Sigmoid colon (tissue), 7 donors: ENCODE data around the gene FUS. TPM values are rescaled to one million over a fixed set of nuclear protein-coding genes. Genes with fewer than 3 reads are reported as not detected.

ENCODE experiments used
- DNase-seq: peaks from one replicate; pipeline ENCODE4 v3.0.0-alpha.2; 2019
- H3K27ac ChIP-seq, 4 donors: fragments of 200-600 bp; sonication (generic); one replicate each; pipeline ENCODE4 v1.5.1; 2016 to 2019; ENCODE audit warnings: mild to moderate bottlenecking in 1 of 4
- H3K27me3 ChIP-seq, 3 donors: fragments of 200-600 bp; sonication (generic); one replicate each; pipeline ENCODE4 v1.5.1; 2019; ENCODE audit warnings: mild to moderate bottlenecking in 1 of 3
- H3K36me3 ChIP-seq, 4 donors: fragments of 200-600 bp; sonication (generic); one replicate each; pipeline ENCODE4 v1.5.1; 2016 to 2019
- H3K4me1 ChIP-seq, 4 donors: fragments of 200-600 bp; sonication (generic); one replicate each; pipeline ENCODE4 v1.5.1; 2017 to 2019
- H3K4me3 ChIP-seq, 4 donors: fragments of 200-600 bp; sonication (generic); one replicate each; pipeline ENCODE4 v1.5.1; 2017 to 2019; ENCODE audit warnings: mild to moderate bottlenecking in 2 of 4, moderate library complexity in 1 of 4
- H3K9me3 ChIP-seq, 4 donors: fragments of 200-600 bp in 3 of 4; sonication (generic) in 3 of 4; one replicate each; pipeline versions ENCODE4 v1.5.1 to v1.6.1; 2013 to 2019
- CTCF ChIP-seq, 4 experiments: fragments of 450-650 bp in 3 of 4; fragments of 200-600 bp in 1 of 4; IDR thresholded peaks; one replicate each; pipeline ENCODE4 v1.5.1; 2016 to 2019; ENCODE audit warnings: antibody characterized with exemption in 4 of 4, mild to moderate bottlenecking in 3 of 4, moderate library complexity in 2 of 4
- EP300 ChIP-seq, 4 donors: sonication (generic); formaldehyde crosslinking; IDR thresholded peaks; one replicate each; pipeline ENCODE4 v1.6.1; 2017; ENCODE audit warnings: antibody characterized with exemption in 4 of 4
- POLR2A ChIP-seq, 2 donors: fragments of 450-650 bp; IDR thresholded peaks; one replicate each; pipeline ENCODE4 v1.6.1; 2016; ENCODE audit warnings: antibody characterized with exemption in 2 of 2, mild to moderate bottlenecking in 2 of 2, moderate library complexity in 2 of 2
- POLR2AphosphoS5 ChIP-seq, 4 donors: sonication (generic); formaldehyde crosslinking; IDR thresholded peaks; one replicate each; pipeline ENCODE4 v1.6.1; 2017; ENCODE audit warnings: antibody characterized with exemption in 4 of 4
- WGBS, 2 donors: extraction: QIAGEN DNeasy Blood & Tissue Kit; methylation state at CpG; one replicate each; pipeline ENCODE4 v1.1.7; 2013; 5-methylcytosine and 5-hydroxymethylcytosine counted together
- intact Hi-C: fragments of 100-400 bp; cut with DNase I; formaldehyde crosslinking; loops from one replicate; pipeline ENCODE4 v1.15.1; 2023
- polyA plus RNA-seq, 3 donors: library from polyadenylated mRNA; stranded (reverse); fragments of 200-250 nt; gene quantifications; one replicate each; pipeline ENCODE4 v1.2.3, GENCODE V29; 2013
- total RNA-seq, 4 donors: library from RNA; depleted of rRNA; stranded (reverse); fragments of >200 nt; gene quantifications; one replicate each; pipeline ENCODE4 v1.1.0, GENCODE V29; 2016
- donor health status: healthy with polysubstance abuse.
- donor health status: Bipolar disorder and iron deficiency.
- donor health status: healthy.

Gene FUS
- total and polyA plus RNA-seq, 7 donors = 44.1 to 262 (median 63.9) TPM

GRCh38 chr16:31206776-31207175 lies 26.8 kb downstream of the FUS start:
- H3K27me3 ChIP-seq = peaks cover 0 to 14% (median 3%) of the 10 kb centered on the region in 3 donors
- intact Hi-C loops = no loop called here
- 35 to 71% methylated on average over 6 of the region's 6 CpGs for WGBS, 2 donors

GRCh38 chr16:31213342-31213741 lies 33.4 kb downstream of the FUS start:
- Histone ChIP-seq H3K4me1 (peaks cover 0 to 29% (median 27%) of the 10 kb centered on the region in 4 donors), H3K4me3 (no peak overlapping the region), H3K9me3 (no peaks in the 10 kb centered on the region), H3K36me3 (no peaks in the 10 kb centered on the region), H3K27me3 (peaks cover 31 to 50% (median 39%) of the 10 kb centered on the region in 3 donors), H3K27ac (no peak overlapping the region)
- intact Hi-C loops = no loop called here
- 93 to 99% methylated on average over 1 of the region's 1 CpG for WGBS, 2 donors
- DNase-seq = no peak
- TF ChIP-seq EP300 (IDR thresholded peaks at IDR 0.05) (no peak), POLR2A (IDR thresholded peaks at IDR 0.05) (no peak), POLR2AphosphoS5 (IDR thresholded peaks at IDR 0.05) (no peak), CTCF (IDR thresholded peaks at IDR 0.05) (no peak)

More at GRCh38 chr16:31206776-31207175, 26.8 kb downstream of the FUS start:
- no peak overlapping the region for H3K27ac ChIP-seq
- no peak for DNase-seq
- no peaks in the 10 kb centered on the region for H3K9me3 ChIP-seq
- H3K36me3 ChIP-seq = no peaks in the 10 kb centered on the region
- no peak overlapping the region for H3K4me3 ChIP-seq
- no peak for TF ChIP-seq POLR2AphosphoS5 (IDR thresholded peaks at IDR 0.05)
- TF ChIP-seq EP300 (IDR thresholded peaks at IDR 0.05) = no peak
- H3K4me1 ChIP-seq = peaks cover 0 to 13% (median 12%) of the 10 kb centered on the region in 4 donors

GRCh38 chr16:31213877-31214707 lies 34.2 kb downstream of the FUS start, which contains the start of gene TRIM72:
Gene TRIM72, plus strand, starts transcription at chr16:31214119. Its CDS starts 620 bp downstream, at chr16:31214739.
- intact Hi-C loops = no loop called here
- no peak within 1 kb of the TSS for H3K27ac ChIP-seq

GRCh38 chr16:31214708-31215286 lies 34.9 kb downstream of the FUS start:
- Histone ChIP-seq H3K27me3 (peaks cover 31 to 61% (median 52%) of the 10 kb centered on the region in 3 donors), H3K27ac (no peak overlapping the region), H3K36me3 (no peaks in the 10 kb centered on the region), H3K4me1 (peaks cover 0 to 29% (median 27%) of the 10 kb centered on the region in 4 donors), H3K4me3 (peak overlapping the region in 3 of 4 donors; percentile 31 to 49 (median 47)), H3K9me3 (no peaks in the 10 kb centered on the region)
- WGBS, 2 donors = 6 to 8% methylated on average over 58 of the region's 58 CpGs
- TF ChIP-seq POLR2A (IDR thresholded peaks at IDR 0.05) = no peak
- TF ChIP-seq EP300 (IDR thresholded peaks at IDR 0.05) = no peak
- TF ChIP-seq POLR2AphosphoS5 (IDR thresholded peaks at IDR 0.05) = no peak
- TF ChIP-seq CTCF (IDR thresholded peaks at IDR 0.05) = no peak
- intact Hi-C loops = no loop called here
- DNase-seq = no peak

More at GRCh38 chr16:31213877-31214707, 34.2 kb downstream of the FUS start, which contains the start of gene TRIM72:
- TF ChIP-seq POLR2A (IDR thresholded peaks at IDR 0.05) = no peak
- TF ChIP-seq EP300 (IDR thresholded peaks at IDR 0.05) = no peak
- no peak for TF ChIP-seq CTCF (IDR thresholded peaks at IDR 0.05)
- TF ChIP-seq POLR2AphosphoS5 (IDR thresholded peaks at IDR 0.05) = no peak
- DNase-seq = no peak
- H3K9me3 ChIP-seq = no peaks in the 10 kb centered on the region
- peaks cover 31 to 54% (median 46%) of the 10 kb centered on the region in 3 donors for H3K27me3 ChIP-seq
- WGBS, 2 donors = 66 to 73% methylated on average over 25 of the region's 25 CpGs
- peak within 1 kb of the TSS in 3 of 4 donors; percentile 31 to 49 (median 47) for H3K4me3 ChIP-seq
- no peaks in the 10 kb centered on the region for H3K36me3 ChIP-seq
- H3K4me1 ChIP-seq = peaks cover 0 to 29% (median 27%) of the 10 kb centered on the region in 4 donors
